ENCODE measurements around the gene ZFYVE1. TPM values are rescaled to one million over a fixed set of nuclear protein-coding genes. Genes with fewer than 3 reads are reported as not detected.

ZFYVE1 gene
- total RNA-seq, 1 experiment from 2014 or later, result 9.0 TPM

- intact Hi-C loops (cut with micrococcal nuclease; ENCODE audit: unreplicated experiment), result loop anchor here (1.0 to 2.0 kb wide), 3 partner anchors 31 to 102 kb away; partner anchors contain the start of genes DCAF4 and RBM25
- Histone ChIP-seq H3K9me2 (ENCODE audit: insufficient read depth) (no peaks in the 10 kb centered on the region), H3F3A (ENCODE audit: insufficient read depth, low read depth) (no peaks in the 10 kb centered on the region), H3K27ac (no peak overlapping the region), H3K36me3 (ENCODE audit: low read depth) (peaks cover 6% of the 10 kb centered on the region; the same call in 1 of the 2 replicates), H3K27me3 (ENCODE audit: insufficient read depth, low read depth) (no peaks in the 10 kb centered on the region), H3K4me3 (peak overlapping the region; percentile 77; the same call in 1 of the 2 replicates), H2AFZ (peak overlapping the region; percentile 82), H3K4me1 (replicated peaks; ENCODE audit: insufficient read depth) (peaks cover 9% of the 10 kb centered on the region), H3K4me2 (peak overlapping the region; percentile 81), H3K79me2 (ENCODE audit: low read depth) (no peaks in the 10 kb centered on the region; the same call in 1 of the 2 replicates), H4K20me1 (ENCODE audit: insufficient read depth) (no peaks in the 10 kb centered on the region), H3K9me3 (ENCODE audit: insufficient read depth, low read depth) (no peaks in the 10 kb centered on the region)
- no peak for TF ChIP-seq EZH2 (IDR thresholded peaks at IDR 0.05; ENCODE audit: low read depth)
- TF ChIP-seq CTCF (conservative IDR thresholded peaks at IDR 0.05), result no peak
- BruUV-seq (replicated peaks), result no TSS peak
- ChIA-PET CTCF (no interaction called here), POLR2A (ENCODE audit: unreplicated experiment) (interaction anchor here (0.6 to 0.7 kb wide), 2 partner anchors 160 to 283 kb away, joined by 3 to 6 read pairs; no protein-coding TSS in a partner anchor)
- DNase-seq, result no peak
These were observed 1.1 kb upstream of the ZFYVE1 start for GRCh38 chr14:73027984-73028383.

- Histone ChIP-seq H3K9me3 (ENCODE audit: insufficient read depth, low read depth) (no peaks in the 10 kb centered on the region), H3K36me3 (ENCODE audit: low read depth) (peaks cover 8% of the 10 kb centered on the region; the same call in 1 of the 2 replicates), H3K4me1 (replicated peaks; ENCODE audit: insufficient read depth) (peaks cover 9% of the 10 kb centered on the region), H3K9me2 (ENCODE audit: insufficient read depth) (no peaks in the 10 kb centered on the region), H3F3A (ENCODE audit: insufficient read depth, low read depth) (no peaks in the 10 kb centered on the region), H3K4me2 (peak overlapping the region; percentile 81), H3K79me2 (ENCODE audit: low read depth) (no peaks in the 10 kb centered on the region; the same call in 1 of the 2 replicates), H4K20me1 (ENCODE audit: insufficient read depth) (no peaks in the 10 kb centered on the region), H2AFZ (peak overlapping the region; percentile 82), H3K27me3 (ENCODE audit: insufficient read depth, low read depth) (no peaks in the 10 kb centered on the region), H3K4me3 (peak overlapping the region; percentile 77), H3K27ac (no peak overlapping the region)
- POLR2A ChIA-PET (ENCODE audit: unreplicated experiment), result interaction anchor here (0.6 to 1.0 kb wide), 4 partner anchors 31 to 283 kb away, joined by 3 to 10 read pairs (median 5); partner anchors contain the start of genes PSEN1 and RBM25
- no TSS peak for BruUV-seq (replicated peaks)
- DNase-seq, result no peak
- TF ChIP-seq CTCF (conservative IDR thresholded peaks at IDR 0.05), result no peak
- no peak for TF ChIP-seq EZH2 (IDR thresholded peaks at IDR 0.05; ENCODE audit: low read depth)
- CTCF ChIA-PET, result no interaction called here
- intact Hi-C loops (cut with micrococcal nuclease; ENCODE audit: unreplicated experiment), result loop anchor here (1.0 to 2.0 kb wide), 3 partner anchors 31 to 101 kb away; partner anchors contain the start of genes DCAF4 and RBM25
These were observed 640 bp upstream of the ZFYVE1 start for GRCh38 chr14:73027546-73027945.

GRCh38 chr14:73026243-73026844, 562 bp downstream of the ZFYVE1 start:
- peak overlapping the region; percentile 77 for H3K4me3 ChIP-seq
- peak overlapping the region; percentile 74 for H2AFZ ChIP-seq
- H3K79me2 ChIP-seq (ENCODE audit: low read depth), result no peaks in the 10 kb centered on the region; the same call in 1 of the 2 replicates
- no peaks in the 10 kb centered on the region for H3K9me3 ChIP-seq (ENCODE audit: insufficient read depth, low read depth)
- H3K9me2 ChIP-seq (ENCODE audit: insufficient read depth), result no peaks in the 10 kb centered on the region
- H3F3A ChIP-seq (ENCODE audit: insufficient read depth, low read depth), result no peaks in the 10 kb centered on the region
- DNase-seq, result no peak
- H4K20me1 ChIP-seq (ENCODE audit: insufficient read depth), result no peaks in the 10 kb centered on the region
- peaks cover 9% of the 10 kb centered on the region; the same call in 1 of the 2 replicates for H3K36me3 ChIP-seq (ENCODE audit: low read depth)
- no peak overlapping the region for H3K27ac ChIP-seq
- no TSS peak for BruUV-seq (replicated peaks)
- H3K4me1 ChIP-seq (replicated peaks; ENCODE audit: insufficient read depth), result peaks cover 9% of the 10 kb centered on the region
- H3K27me3 ChIP-seq (ENCODE audit: insufficient read depth, low read depth), result no peaks in the 10 kb centered on the region
- TF ChIP-seq EZH2 (IDR thresholded peaks at IDR 0.05; ENCODE audit: low read depth) (no peak), CTCF (conservative IDR thresholded peaks at IDR 0.05) (no peak)
- ChIA-PET POLR2A (ENCODE audit: unreplicated experiment) (interaction anchor here (0.6 to 1.0 kb wide), 4 partner anchors 31 to 1063 kb away, joined by 4 to 29 read pairs (median 8); partner anchors contain the start of genes PSEN1 and RBM25), CTCF (no interaction called here)
- intact Hi-C loops (cut with micrococcal nuclease; ENCODE audit: unreplicated experiment), result loop anchor here (2.0 kb wide), 2 partner anchors 32 to 66 kb away; partner anchors contain the start of gene RBM25
- H3K4me2 ChIP-seq, result peak overlapping the region; percentile 81

Data from PC-9 (cell line).